HG02973 (cell line): ENCODE measurements around the gene TRA2B.

ENCODE experiments used
- ATAC-seq: cut with Tn5 transposase; IDR thresholded peaks from one replicate; pipeline ENCODE4 v1.9.1; 2021; ENCODE audit warnings: moderate library complexity; ENCODE audit not compliant: unreplicated experiment

TRA2B gene

DNA sequence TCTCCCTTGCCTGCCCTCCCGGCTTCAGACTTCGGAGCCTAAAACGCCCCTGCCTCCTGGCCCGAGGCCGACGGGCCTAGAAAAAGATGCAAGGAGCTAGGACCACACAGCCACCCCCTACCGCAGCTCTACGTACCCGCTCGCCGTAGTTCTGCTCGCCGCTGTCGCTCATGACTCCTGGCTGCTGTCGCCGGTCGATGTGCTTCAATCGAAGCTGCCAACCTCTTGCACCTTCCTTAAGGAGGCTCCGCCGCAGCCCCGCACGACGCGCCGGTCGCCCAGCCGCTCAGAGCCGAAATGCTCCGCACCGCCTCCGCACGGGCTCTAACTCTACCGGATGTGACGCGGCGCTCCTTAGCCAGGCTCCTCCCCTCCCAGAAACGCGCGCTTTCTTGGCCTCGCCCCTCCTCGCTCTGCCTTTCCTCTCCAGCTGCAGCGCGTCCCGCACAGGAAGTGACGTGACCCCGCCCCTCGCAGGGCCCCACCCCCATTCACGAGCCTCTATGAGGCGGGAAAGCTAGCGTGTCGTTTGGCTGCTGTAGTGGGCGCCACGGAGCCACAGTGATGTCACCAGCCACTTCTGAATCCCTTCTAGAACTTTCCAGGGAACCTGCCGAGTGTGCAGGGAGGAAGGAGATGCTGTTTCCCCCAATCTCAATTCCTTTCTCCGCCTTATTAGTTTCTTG is at the start of gene TRA2B:
Gene TRA2B (minus strand): TSS at position 326 of the 686 bp plus-strand sequence. CDS start 154 bp downstream, at position 172.
- ATAC-seq, result peak; percentile 88

DNA sequence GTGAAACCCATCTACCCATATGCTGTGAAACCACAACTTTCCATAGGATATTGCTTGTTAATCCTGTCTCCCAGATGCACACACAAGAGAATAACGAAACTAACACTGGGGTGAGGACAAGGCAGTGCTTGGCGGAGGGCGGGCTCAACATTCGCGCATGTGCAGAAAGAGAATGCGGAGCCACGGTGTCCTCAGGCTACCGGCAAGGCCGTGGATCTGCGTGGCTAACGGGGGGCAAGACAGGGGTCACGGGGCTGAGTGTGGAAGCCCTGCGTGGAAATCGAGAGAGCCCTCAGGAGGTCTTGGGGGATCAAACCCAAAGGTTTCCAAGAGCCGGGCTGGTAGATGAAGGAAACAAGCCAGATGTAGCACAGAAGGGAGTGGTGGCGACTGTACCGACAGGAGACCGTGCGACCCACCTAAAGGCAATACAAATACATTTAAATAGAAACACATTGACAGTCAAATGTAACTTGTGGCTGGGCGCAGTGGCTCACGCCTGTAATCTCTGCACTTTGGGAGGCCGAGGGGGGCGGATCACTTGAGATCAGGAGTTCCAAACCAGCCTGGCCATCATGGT is 48.5 kb upstream of the TRA2B start:
- no peak for ATAC-seq

DNA sequence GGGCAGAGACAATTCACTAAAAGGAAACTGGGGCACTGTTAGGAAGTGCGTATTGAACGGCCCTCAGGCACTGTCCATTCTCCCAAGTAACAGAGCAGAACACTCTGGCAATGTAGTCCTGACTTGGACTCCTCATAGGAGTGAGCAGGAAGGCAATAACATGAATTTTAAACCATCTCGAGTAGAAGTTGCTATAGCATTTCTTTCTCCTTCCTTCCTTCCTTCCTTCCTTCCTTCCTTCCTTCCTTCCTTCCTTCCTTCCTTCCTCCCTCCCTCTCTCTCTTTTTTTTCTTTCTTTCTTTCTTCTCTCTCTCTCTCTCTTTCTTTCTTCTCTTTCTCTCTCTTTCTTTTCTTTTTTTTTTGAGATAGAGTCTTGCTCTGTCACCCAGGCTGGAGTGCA is 46.4 kb upstream of the TRA2B start:
- ATAC-seq, result no peak

DNA sequence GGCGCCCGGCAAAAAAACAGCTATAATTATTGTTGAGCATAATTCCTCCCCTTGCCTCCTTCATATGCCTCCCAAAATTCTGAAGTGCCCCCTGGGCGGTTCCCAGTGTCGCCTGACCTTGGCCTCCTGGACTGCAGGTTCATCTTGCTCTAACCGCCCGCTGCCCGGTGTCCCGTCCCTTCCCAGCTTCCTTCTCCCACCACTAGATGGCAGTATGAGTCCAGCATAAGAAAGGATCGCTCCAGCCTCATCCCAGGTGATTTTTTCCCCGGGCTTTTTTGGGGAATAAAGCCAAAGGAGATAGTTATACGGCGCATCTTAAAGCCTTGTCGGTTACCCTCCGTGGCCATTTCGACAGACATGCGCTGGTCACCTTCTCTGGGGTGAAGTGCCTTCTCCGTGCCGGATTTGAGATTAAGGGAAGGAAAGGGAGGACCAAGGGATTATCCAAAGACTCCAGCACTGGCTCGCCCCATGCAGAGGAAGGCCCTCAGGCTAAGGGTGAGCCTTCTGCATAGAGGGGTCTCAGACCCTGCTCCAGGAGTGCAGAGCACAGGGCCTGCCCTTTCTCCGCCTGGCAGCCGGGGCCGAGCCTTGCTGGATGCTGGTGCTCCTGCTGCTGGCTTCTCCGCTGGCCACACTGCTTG is 45.8 kb upstream of the TRA2B start:
- no peak for ATAC-seq

DNA sequence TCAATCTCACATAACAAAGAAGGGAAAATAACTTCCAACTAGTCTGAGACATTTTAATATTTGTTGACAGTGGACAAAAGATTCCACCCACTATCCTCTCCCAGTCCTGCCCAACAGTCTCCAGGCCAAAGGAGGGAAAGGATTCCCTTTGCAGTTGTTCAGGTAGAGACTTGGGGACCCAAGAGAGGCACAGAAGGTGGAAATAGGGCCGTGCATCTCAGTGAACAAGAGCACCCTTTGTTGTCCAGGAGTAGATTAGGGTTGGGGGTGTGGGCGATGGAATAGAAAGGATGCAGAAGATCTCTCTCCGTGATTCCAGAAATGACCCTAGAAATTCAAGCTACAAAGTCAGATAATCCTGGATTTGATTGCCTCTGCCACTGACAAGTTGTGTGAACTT is 44.8 kb upstream of the TRA2B start:
- no peak for ATAC-seq

DNA sequence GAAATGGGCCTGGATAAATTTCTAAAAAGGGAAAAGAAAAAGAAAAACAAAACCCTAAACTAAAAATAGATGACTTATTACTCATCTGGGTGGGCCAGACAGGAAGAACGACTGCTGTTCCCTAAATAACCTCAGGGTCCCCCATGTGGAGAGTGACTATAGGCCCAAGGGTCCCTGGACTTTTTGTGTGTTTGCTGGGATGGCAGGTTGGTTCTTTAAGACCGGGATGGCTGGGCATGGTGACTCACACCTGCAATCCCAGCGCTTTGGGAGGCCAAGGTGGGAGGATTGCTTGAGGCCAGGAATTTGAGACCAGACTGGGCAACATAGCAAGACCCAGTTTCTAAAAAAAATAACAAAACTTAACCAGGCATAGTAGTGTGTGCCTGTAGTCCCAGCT is 43.8 kb upstream of the TRA2B start:
- ATAC-seq, result no peak

DNA sequence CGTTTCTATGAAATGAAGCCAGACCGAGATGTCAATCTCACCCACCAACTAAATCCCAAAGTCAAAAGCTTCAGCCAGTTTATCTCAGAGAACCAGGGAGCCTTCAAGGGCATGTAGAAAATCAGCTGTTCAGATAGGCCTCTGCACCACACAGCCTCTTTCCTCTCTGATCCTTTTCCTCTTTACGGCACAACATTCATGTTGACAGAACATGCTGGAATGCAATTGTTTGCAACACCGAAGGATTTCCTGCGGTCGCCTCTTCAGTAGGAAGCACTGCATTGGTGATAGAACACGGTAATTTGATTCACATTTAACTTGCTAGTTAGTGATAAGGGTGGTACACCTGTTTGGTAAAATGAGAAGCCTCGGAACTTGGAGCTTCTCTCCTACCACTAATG is 41.9 kb upstream of the TRA2B start:
- ATAC-seq, result no peak

DNA sequence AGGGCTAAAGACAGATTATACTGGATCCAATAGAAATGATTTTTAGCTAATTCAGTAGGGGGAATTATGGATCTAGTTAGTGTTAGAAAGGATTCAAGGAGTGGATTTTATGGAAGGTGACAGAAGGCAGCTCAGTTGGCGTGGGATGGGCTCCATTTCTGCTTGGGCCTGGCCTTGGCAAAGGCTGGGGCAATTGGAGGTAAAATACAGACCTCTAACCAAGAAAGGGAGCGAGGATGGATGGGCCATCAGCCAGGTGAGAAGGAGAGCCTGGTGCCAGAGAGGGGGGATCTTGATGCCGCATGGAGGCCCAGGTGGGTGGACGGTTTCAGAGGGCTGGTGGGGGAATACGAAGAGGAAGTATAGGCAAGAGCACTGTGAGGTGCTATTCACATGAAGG is 40.7 kb upstream of the TRA2B start:
- no peak for ATAC-seq

DNA sequence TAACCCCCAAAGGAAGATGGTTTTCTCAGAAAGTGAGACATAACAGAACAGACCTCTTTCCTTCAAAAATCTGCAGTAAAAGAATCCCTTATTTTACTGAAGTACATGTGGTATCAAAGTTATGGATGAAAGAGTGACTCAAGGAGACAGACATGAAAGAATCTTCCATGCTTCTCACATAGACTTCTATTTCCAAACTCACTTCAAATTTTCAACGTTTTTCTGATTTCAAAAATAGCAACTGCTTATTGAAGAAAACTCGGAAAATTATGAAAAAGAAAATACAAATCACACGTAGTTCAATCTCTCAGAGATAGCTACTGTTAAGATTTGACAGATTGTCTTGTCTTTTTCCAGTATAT is 39.8 kb upstream of the TRA2B start:
- ATAC-seq, result no peak

DNA sequence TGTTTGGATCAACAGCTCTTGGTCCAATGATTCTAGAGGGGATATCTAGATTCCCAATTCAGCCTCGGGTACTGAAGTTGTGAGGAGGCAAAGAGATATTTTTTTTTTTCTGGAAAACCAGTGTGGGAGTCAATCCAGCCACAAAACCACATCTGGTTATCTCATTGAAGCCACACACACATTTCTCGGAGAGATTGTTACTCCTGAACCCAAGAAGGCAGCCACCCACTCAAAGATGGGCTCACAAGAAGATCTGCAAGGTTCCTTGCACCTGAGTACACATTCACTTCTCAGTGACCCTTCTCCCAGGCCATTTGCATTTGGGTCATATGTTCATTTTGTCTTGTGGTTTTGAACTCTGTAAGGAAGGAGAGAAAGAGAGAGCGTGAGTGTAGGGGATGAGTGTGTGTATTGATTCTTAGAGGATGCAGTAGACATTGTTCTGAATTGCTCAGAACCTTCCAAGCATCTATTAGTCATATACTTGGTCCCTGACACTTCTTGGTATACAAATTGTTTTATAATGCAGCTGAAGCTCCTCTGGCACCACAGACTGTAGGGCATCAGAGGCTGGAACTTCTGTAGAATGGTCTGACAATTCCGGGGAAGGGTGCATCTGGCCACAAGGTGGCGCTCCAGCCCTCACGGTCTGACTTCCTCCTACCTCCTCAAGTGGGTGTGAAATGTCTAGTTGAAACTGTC is 39.3 kb upstream of the TRA2B start:
- ATAC-seq, result peak; percentile 82

DNA sequence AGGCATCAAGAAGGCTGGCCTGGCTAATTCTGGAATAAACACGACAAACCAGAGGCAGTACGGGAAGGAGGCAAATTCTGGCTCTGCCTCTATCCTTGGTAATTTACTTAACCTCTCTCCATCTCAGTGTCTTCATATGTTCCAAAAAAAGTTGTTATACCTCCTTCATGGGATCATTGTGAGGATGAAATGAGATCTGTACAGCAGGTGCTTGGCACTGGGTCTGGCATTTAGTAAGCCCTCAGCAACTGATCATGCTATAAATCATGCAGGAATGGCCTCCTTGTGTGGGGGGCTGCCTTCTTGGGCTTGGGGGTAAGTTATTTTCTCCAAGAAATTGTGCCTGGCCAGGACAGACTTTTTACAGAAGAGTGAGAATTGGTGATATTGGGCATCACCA is 38.3 kb upstream of the TRA2B start:
- ATAC-seq, result no peak

DNA sequence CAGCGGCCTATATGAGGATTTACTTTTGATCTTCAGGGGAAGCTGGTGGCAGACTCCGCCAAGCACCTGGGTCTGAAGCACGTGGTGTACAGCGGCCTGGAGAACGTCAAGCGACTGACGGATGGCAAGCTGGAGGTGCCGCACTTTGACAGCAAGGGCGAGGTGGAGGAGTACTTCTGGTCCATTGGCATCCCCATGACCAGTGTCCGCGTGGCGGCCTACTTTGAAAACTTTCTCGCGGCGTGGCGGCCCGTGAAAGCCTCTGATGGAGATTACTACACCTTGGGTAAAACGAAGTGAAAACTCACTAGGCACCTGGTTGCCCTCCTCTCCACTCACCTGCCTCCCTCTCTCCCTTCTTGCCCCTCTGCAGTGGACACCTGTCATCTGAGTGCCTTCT is 33.8 kb upstream of the TRA2B start:
- no peak for ATAC-seq

DNA sequence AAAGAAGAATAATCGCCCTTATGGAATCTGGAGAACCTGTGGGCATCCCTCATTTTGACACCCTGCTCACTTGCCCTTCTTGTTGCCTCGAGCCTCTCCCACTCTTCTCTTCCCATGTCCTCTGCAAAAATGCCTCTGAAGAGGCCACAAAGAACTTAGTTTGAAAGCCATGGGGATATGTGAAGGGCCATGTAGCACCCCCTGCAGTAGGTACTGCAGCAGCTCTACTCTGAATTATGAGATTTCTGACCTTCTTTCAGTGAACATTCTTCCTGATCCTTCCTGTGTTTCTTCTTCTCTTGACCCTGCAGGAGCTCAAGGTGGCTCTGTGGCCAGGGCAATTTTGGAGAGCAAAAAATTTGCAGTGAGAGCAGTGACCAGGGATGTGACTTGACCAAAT is 30.4 kb upstream of the TRA2B start:
- ATAC-seq, result no peak

DNA sequence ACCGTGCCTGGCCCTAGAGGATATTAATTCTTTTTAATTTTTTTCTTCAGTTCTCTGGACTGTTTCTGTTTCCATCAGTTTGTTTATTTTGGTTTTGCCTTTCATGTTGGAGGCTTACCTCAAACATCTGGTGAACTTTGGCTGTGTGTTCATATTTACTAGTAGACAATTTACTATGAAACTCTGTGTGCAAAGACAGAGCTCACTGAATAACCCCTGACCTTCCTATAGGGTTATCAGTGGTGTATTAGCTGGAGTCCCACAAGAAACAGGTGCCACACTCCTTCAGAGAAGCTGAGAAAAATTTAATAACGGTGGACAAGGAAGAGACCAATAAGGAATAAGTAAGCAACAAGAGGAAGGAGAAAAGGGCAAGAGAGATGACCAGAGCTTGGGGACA is 28.8 kb upstream of the TRA2B start:
- no peak for ATAC-seq

DNA sequence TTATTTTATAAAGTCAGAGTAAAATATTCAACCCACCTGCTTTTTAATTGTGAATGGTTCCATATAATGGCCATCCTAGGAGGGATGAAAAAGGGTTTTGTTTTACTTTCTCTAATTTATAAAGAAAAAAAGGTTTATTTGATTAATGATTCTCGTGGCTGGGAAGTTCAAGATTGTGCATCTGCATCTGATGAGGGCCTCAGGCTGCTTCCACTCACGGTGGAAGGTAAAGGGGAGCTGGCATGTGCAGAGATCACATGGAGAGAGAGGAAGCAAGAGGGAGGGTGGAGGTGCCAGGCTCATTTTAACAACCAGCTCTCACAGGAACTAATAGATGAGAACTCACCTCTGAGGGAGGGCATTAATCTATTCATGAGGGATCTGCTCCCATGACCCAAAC is 27.7 kb upstream of the TRA2B start:
- ATAC-seq, result no peak

DNA sequence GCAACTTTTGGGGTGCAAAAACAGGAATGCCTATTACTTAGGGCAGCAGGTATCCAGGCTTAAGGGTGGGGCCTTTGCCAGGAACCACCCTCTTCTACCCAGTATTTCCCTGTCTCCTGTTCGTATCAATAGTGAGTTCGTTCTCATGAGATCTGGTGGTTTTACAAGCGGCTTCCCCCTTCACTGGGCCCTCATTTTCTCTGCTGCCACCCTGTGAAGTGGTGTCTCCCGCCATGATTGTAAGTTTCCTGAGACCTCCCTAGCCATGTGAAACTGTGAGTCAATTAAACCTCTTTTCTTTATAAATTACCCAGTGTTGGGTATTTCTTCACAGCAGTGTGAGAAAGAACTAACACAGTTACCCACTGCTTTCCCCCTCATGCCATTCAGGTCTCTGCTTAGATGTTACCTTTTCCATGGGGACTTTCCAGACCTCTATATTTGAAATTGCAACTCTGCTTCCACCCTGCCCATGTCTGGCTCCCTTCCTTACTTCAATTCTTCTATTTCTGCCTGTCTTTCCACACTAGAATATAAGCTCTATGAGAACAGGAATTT is 23.9 kb upstream of the TRA2B start:
- no peak for ATAC-seq

DNA sequence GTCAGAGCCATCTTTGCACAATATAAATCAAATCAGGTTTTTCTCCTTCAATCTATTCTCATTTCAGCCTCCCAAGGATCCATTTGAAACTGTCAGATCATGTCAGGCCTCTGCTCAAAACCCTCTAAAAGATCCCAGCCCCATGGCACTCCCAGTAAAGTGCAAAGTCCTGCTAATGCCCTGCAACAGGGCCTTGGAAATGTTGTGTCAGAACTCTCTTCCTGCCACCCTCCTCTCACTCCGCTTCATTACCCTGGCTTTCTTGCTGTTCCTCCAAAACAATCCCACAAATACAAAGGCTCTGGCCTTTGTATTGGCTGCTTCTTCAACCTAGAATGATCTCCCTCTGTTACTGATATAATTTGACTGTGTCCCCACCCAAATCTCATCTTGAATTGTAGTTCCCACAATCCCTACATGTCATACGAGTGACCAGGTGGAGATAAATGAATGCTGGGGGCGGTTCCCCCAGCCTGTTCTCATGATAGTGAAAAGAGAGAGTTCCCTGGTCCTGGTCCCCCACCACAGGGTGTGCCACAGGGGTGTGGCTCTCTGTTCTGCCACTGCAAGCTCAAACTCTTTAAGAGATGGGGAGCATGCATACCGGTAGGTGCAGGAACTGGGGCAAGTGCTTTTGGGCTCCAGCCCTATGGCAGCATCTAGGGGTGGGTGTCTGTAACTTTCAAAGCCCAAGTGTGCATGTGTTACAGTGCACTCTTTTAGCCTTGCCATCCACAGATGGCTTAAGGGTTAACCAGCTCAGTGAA is 22.9 kb upstream of the TRA2B start:
- ATAC-seq, result no peak

DNA sequence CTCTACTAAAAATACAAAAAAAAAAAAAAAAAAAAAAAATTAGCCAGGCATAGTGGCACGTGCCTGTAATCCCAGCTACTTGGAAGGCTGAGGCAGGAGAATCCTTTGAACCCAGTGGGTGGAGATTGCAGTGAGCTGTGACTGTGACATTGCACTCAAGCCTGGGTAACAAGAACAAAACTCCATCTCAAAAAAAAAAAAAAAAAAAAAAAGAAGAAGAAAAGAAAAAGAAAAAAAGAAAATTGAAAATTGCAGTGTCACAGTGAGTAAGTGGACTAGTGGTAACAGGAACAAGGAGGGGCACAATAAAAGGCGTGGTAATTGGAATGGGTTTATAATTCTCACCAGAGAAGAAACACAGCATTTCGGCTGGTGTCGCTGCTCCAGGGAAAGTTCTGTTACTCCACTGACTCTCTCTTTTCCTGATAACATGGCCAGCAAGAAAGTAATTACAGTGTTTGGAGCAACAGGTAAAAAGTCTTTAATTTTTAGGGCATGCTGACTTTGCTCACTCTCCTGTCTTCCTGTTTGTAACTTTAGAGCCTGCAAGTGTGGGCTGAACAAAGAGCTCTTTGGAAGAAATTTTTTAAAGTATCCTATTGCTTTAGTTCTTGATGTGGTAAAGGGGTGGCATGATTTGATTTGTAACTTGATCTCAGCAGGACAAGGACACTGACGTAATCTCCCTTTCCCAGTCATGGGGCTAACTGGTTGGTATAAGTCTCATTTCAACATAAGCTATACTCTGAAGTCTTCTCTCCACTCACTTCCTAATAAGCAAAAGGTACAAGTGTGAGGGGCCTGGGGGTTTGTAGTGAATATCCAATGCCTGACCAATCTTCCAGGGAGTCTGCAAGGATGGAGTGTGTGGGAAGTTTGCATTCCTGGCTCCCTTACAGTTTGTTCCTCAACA is 22.1 kb upstream of the TRA2B start:
- ATAC-seq, result no peak

DNA sequence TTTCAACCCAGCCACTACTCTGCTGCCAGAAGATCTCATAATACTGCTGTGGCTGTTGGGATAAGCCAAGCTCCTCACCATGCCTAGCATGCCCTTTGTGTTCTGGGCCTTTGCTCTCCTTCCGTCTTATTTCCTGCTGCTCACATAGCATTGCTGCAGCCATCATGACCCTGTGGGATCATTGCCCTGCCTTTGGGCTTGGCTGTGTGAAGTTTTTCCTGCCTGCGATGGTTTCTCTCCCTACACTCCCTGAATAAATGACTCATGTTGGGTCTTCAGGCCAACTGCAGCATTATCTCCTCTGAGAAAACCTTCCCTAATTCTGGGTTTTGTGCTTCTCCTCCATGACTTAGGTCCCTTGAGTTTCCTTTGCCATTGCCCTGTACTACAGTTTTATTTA is 20.8 kb upstream of the TRA2B start:
- no peak for ATAC-seq

DNA sequence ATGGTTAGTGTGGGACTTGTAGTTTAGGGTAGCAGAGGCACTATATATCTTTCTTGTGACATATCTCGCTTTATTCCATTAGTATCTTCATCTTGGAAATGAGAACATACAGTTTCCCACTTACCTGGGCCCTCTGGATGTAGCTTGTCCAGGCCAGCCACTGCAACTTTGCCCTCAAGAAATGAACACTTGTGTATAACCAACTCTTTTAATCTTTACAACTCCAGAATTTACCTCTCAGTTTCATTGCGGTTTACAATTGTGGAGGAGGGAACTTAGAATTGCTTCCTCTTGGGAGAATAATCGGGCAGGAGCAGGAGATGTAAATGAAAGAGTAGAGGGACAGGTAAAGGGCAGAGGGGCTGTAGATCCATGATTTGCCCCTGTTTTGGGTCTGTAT is 18.4 kb upstream of the TRA2B start:
- ATAC-seq, result no peak
